Measurements from ENCODE around the gene EXD3. TPM values are rescaled to one million over a fixed set of nuclear protein-coding genes. Genes with fewer than 3 reads are reported as not detected.
A peak's percentile ranks its signal among the peaks of the same experiment; 100 is the strongest.

EXD3 gene
- total and polyA plus RNA-seq, 2 of the 13 experiments (the other 11 are each of a cell fraction or from before 2014, with no cell fraction given), result 2.7 to 4.8 TPM

- TF ChIP-seq ZNF788 (CRISPR knock-in tag; IDR thresholded peaks at IDR 0.05; ENCODE audit: borderline replicate concordance) (0 out of 2 replicates have a peak, but pooled peaks have one; percentile 37), NFE2L2 (IDR thresholded peaks at IDR 0.05; ENCODE audit: low read length) (no peak), FOXO1 (CRISPR knock-in tag; IDR thresholded peaks at IDR 0.05) (0 out of 2 replicates have a peak, but pooled peaks have one; percentile 9), RBFOX2 (IDR thresholded peaks at IDR 0.05; ENCODE audit: low read depth, low read length) (peak; percentile 58; the same call in 1 of the 2 replicates), CBFB (CRISPR knock-in tag; IDR thresholded peaks at IDR 0.05) (0 out of 2 replicates have a peak, but pooled peaks have one; percentile 31), DMAP1 (CRISPR knock-in tag; IDR thresholded peaks at IDR 0.05) (0 out of 2 replicates have a peak, but pooled peaks have one; percentile 18), NFKB2 (CRISPR knock-in tag; IDR thresholded peaks at IDR 0.05; ENCODE audit: borderline replicate concordance) (no peak), HNF1B (CRISPR knock-in tag; IDR thresholded peaks at IDR 0.05) (0 out of 2 replicates have a peak, but pooled peaks have one; percentile 38), AGO2 (optimal IDR thresholded peaks at IDR 0.05; ENCODE audit: low read depth, low read length) (peak; percentile 8), SAP130 (CRISPR knock-in tag; IDR thresholded peaks at IDR 0.05; ENCODE audit: low read depth) (peak; percentile 40), HMG20A (CRISPR knock-in tag; IDR thresholded peaks at IDR 0.05; ENCODE audit: borderline replicate concordance) (no peak), ZNF274 (CRISPR knock-in tag; IDR thresholded peaks at IDR 0.05) (peak; percentile 19; the same call in 1 of the 2 replicates)
- TF ChIP-seq, protein P1, sequence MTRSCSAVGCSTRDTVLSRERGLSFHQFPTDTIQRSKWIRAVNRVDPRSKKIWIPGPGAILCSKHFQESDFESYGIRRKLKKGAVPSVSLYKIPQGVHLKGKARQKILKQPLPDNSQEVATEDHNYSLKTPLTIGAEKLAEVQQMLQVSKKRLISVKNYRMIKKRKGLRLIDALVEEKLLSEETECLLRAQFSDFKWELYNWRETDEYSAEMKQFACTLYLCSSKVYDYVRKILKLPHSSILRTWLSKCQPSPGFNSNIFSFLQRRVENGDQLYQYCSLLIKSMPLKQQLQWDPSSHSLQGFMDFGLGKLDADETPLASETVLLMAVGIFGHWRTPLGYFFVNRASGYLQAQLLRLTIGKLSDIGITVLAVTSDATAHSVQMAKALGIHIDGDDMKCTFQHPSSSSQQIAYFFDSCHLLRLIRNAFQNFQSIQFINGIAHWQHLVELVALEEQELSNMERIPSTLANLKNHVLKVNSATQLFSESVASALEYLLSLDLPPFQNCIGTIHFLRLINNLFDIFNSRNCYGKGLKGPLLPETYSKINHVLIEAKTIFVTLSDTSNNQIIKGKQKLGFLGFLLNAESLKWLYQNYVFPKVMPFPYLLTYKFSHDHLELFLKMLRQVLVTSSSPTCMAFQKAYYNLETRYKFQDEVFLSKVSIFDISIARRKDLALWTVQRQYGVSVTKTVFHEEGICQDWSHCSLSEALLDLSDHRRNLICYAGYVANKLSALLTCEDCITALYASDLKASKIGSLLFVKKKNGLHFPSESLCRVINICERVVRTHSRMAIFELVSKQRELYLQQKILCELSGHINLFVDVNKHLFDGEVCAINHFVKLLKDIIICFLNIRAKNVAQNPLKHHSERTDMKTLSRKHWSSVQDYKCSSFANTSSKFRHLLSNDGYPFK (CRISPR knock-in tag; IDR thresholded peaks at IDR 0.05; ENCODE audit: borderline replicate concordance), result no peak
- TF ChIP-seq, protein P2, sequence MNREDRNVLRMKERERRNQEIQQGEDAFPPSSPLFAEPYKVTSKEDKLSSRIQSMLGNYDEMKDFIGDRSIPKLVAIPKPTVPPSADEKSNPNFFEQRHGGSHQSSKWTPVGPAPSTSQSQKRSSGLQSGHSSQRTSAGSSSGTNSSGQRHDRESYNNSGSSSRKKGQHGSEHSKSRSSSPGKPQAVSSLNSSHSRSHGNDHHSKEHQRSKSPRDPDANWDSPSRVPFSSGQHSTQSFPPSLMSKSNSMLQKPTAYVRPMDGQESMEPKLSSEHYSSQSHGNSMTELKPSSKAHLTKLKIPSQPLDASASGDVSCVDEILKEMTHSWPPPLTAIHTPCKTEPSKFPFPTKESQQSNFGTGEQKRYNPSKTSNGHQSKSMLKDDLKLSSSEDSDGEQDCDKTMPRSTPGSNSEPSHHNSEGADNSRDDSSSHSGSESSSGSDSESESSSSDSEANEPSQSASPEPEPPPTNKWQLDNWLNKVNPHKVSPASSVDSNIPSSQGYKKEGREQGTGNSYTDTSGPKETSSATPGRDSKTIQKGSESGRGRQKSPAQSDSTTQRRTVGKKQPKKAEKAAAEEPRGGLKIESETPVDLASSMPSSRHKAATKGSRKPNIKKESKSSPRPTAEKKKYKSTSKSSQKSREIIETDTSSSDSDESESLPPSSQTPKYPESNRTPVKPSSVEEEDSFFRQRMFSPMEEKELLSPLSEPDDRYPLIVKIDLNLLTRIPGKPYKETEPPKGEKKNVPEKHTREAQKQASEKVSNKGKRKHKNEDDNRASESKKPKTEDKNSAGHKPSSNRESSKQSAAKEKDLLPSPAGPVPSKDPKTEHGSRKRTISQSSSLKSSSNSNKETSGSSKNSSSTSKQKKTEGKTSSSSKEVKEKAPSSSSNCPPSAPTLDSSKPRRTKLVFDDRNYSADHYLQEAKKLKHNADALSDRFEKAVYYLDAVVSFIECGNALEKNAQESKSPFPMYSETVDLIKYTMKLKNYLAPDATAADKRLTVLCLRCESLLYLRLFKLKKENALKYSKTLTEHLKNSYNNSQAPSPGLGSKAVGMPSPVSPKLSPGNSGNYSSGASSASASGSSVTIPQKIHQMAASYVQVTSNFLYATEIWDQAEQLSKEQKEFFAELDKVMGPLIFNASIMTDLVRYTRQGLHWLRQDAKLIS (CRISPR knock-in tag; IDR thresholded peaks at IDR 0.05), result 0 out of 2 replicates have a peak, but pooled peaks have one; percentile 57
- TF ChIP-seq, protein P3, sequence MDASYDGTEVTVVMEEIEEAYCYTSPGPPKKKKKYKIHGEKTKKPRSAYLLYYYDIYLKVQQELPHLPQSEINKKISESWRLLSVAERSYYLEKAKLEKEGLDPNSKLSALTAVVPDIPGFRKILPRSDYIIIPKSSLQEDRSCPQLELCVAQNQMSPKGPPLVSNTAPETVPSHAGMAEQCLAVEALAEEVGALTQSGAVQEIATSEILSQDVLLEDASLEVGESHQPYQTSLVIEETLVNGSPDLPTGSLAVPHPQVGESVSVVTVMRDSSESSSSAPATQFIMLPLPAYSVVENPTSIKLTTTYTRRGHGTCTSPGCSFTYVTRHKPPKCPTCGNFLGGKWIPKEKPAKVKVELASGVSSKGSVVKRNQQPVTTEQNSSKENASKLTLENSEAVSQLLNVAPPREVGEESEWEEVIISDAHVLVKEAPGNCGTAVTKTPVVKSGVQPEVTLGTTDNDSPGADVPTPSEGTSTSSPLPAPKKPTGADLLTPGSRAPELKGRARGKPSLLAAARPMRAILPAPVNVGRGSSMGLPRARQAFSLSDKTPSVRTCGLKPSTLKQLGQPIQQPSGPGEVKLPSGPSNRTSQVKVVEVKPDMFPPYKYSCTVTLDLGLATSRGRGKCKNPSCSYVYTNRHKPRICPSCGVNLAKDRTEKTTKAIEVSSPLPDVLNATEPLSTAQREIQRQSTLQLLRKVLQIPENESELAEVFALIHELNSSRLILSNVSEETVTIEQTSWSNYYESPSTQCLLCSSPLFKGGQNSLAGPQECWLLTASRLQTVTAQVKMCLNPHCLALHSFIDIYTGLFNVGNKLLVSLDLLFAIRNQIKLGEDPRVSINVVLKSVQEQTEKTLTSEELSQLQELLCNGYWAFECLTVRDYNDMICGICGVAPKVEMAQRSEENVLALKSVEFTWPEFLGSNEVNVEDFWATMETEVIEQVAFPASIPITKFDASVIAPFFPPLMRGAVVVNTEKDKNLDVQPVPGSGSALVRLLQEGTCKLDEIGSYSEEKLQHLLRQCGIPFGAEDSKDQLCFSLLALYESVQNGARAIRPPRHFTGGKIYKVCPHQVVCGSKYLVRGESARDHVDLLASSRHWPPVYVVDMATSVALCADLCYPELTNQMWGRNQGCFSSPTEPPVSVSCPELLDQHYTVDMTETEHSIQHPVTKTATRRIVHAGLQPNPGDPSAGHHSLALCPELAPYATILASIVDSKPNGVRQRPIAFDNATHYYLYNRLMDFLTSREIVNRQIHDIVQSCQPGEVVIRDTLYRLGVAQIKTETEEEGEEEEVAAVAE (CRISPR knock-in tag; IDR thresholded peaks at IDR 0.05; ENCODE audit: borderline replicate concordance), result no peak
These were observed 35.5 kb upstream of the EXD3 start (continued) for GRCh38 chr9:137458194-137459151.
